DMS153 (cell line): ENCODE data around the gene SLC25A30.
"Not testable (repeated sequence)": the region's sequence is repeated elsewhere in the genome, so short reads cannot be mapped to it uniquely, and the experiment has no call there.

Experiments
- DNase-seq: peaks from one replicate; lab custom pipeline; 2025; lab: John Stamatoyannopoulos, UW

The SLC25A30 gene

DNA sequence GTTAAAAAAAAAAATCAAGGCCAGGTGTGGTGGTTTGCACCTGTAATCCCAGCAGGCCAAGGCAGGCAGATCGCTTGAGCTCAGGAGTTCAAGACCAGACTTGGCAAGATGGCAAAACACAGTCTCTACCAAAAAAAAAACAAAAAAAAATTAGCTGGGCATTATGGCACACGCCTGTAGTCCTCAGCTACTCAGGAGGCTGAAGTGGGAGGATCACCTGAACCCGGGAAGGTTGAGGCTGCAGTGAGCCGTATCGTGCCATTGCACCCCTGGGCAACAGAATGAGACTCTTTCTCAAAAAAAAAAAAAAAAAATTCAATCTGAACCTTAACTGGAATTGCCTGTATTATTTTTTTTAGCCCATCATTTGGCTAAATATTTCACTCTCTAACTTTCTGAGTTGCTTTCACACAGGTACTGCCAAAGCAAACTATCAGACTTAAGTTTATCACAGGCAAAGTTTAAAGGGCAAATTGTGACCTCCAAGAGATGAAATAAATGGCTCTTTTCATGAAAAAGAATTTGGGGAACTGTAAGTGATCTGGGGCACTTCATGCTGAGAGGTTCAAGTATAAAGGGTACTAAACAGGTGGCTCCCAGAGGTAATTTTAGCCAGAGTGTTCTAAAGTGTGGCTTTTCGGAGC is 14.7 kb upstream of the SLC25A30 start:
- DNase-seq = no peak

DNA sequence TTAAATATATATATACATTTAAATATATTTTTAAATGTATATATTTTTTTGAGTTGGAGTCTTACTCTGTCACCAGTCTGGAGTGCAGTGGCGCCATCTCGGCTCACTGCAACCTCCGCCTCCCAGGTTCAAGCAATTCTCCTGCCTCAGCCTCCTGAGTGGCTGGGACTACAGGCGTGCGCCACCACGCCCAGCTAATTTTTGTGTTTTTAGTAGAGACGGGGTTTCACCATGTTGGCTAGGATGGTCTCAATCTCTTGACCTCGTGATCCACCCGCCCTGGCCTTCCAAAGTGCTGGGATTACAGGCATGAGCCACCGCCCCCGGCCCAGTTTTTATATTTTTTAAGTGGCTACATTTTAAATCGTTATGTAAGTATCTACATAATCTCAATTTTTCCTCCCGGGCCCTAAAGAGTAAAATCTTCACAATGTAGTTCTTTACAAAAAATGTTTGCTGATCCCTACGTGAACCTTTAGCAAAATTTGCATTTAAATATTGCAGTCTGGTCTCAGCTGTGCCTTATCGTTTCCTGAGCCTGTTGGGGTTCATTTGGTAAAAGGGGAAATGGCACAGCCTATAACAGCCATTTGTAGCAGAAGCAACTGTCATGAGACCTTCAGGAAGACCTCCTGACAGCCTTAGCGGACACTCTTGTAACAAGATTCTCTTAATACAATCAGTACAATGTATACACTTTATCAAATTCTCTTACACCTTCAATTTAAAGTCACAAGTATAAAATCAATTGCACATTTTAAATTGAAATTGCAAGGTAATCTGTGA is 8.1 kb upstream of the SLC25A30 start:
- DNase-seq = not testable (repeated sequence)

DNA sequence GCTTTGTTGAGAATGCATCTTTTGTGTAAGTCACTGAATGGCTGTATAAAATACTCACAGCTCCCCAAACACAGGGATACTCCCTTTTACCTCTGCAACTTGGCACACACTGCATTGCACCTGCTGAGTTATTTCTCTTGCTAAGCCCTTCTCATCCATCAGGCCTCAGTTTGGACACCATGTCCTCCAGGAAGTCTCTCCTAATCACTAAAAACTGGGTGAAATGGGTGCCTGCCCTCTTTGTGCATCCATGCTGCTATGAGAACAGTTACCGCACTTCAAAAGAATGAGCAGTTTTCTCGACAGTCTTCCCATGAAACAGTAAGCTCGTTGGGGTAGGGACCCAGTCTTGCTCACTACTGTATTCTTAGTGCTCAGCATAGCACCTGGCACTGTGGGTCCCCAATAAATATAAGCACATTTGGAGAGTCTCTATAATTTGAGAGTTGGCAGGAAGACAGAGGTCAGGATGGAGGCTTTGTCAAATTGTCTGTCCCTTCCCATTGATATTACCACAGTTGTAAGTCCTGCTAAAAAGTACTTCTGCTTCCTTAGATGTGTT is 4.6 kb upstream of the SLC25A30 start:
- peak; percentile 7 for DNase-seq

DNA sequence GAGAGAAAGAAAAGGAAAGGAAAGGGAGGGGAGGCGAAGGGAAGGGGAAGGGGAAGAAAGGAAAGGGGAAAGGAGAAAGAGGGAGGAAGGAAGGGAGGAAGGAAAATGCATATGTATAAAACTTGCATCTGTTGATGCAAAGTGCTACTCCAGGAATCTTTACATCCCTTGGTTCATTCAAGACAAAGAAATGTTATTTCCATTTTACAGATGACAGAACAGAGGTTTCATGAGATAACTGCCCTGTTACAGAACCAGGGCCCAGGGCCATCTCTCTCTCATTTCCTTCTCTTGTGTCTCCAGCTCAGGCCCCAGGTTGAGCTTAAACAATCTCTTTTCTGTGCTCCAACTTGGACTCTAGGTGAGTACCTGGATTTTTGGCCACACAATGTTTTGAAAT is 1.8 kb upstream of the SLC25A30 start:
- no peak for DNase-seq

DNA sequence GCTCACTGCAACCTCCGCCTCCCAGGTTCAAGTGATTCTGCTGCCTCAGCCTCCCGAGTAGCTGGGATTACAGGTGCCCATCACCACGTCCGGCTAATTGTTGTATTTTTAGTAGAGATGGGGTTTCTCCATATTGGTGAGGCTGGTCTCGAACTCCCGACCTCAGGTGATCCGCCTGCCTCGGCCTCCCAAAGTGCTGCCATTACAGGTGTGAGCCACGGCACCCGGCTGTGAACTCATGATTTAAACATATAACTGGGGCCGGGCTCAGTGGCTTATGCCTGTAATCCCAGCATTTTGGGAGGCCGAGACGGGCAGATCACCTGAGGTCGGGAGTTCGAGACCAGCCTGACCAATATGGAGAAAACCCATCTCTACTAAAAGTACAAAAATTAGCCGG is 1.2 kb upstream of the SLC25A30 start:
- DNase-seq = not testable (repeated sequence)

DNA sequence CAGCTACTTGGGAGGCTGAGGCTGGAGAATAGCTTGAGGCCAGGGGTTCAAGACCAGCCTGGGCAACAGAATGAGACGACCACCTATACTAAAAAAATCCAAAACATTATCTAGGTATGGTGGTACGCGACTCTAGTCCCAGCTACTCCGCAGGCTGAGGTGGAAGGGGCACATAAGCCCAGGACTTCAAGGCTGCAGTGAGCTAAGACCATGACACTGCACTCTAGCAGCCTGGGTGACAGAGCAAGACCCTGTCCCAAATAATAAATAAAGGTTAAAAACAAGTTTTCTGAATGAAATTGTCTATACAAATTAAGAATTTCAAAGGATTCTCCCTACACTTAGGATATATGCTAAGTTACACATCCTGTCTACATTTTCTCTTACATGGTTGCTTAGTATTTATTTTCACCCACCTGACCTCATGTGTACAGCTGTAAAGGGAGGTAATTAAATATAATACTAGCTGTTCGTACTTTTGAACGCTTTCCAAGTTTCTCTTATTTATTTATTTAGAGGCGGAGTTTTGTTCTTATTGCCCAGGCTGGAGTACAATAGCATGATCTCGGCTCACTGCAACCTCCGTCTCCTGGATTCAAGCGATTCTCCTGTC is 1.6 kb downstream of the SLC25A30 start:
- DNase-seq = peak; percentile 32

DNA sequence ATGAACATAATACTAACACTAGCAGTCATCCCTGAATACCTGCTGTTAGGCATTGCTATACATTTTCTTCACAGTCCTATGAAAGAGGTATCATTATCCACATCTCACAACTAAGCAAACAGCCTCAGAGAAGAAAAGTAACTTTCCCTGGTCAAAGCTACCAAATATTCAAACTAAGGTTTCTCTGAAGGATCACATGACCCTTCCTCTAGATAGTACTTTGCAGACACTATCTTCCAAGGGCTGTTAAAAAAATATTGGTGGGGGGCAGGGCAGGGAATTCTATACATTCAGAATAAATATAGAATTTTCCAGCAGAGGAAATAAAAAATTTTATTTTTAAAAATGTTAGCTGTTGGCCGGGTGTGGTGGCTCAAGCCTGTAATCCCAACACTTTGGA is 3.1 kb downstream of the SLC25A30 start:
- no peak for DNase-seq

DNA sequence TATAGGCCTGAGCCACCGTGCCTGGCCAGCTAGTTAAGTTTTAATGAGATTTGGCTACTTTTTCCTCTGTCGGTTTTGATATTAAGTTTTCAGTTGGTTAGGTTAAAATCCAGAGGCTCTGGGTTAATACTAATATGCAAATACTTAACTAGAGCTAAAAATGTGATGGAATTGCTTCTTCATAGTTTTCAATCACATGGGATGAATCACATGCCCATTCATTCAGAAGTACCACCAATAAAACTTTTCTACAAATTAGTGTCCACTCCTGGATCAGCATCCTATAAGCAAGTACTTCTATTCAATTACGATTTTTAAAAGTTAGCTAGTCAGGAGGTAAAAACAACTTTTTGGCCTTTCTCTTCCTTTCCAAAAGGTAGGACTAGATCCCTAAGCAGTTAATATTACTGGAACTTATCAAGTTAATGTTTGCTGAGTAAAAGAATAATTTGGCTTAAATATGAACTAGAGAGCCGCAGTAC is 4.3 kb downstream of the SLC25A30 start:
- DNase-seq = no peak

DNA sequence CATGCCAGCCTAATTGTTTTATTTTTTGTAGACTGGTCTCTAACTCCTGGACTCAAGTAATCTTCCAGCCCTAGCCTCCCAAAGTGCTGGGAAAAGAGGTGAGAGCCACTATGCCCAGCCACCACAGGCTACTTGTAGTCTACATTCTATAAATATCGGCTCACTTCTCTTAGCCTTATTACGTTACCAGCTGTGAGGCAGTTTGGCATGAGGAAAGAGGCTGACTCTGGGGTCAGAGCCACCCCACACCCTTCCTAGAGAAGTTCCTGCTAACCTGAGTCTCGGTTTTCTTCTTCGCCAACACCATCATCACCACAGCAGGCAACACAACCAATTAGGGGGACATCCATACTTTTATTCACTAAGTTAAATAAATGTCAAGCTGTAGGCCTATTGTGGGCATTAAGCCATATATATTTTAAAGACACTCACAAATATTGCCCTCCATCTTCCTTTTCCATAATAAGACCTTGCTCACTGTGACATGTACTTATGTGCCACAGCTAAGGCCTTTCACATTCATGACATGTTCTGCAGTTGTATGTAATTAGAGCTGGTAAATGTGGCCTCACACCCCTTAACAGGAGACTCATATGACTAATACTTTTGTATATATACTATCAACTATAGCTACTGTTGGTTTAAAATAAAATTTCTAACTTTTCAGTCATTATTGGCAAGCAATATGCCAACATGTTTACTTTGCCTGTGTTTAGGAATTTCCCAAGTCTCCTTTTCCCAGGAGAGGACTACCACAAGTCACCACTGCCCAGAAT is 5.7 kb downstream of the SLC25A30 start:
- no peak for DNase-seq

DNA sequence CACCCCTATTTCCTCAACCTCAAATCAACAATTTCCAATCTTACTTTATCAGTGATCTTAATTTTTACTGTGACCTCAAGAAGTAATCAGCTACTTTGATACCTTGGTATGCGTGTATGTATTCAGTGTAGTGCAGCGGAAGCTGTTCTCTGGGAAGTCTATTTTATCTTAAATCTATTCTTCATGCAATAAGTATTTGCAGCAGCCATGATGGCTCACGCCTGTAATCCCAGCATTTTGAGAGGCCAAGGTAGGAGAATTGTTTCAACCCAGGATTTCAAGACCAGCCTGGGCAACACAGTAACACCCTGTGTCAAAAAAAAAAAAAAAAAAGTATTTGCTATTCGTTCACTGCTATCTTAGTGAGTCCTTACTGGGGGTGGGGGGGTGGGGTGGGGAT is 6.5 kb downstream of the SLC25A30 start:
- no peak for DNase-seq

DNA sequence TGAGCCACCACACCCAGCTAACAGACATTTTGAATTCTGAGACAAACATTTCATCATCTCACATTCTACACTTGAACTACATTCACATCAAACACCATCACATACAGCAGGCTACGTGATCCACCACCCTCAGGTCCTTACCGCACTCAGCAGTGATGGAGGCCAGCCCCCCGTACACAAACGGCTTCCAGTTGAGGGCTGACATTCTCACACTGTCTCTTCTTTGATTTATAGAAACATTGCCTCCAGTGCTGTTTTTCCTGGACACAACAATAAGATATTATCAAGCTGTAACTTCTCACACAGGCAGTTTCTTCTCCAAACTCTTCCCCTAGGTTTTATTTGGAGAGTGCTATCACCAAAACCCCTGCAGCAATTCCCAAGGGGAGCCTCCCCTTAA is 7.0 kb downstream of the SLC25A30 start:
- DNase-seq = no peak

DNA sequence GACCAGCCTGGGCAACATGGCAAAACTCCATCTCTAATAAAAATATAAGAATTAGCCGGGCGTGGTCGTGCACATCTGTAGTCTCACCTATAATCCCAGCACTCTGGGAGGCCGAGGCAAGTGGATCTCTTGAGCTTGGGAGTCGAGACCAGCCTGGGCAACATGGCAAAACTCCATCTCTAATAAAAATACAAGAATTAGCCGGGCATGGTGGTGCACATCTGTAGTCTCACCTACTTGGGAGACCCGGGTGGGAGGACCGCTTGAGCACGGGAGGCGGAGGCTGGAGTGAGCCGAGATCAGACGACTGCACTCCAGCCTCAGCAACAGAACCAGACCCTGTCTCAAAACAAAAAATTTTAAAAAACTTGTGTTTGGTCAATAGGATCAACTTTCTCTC is 7.7 kb downstream of the SLC25A30 start:
- no peak for DNase-seq

DNA sequence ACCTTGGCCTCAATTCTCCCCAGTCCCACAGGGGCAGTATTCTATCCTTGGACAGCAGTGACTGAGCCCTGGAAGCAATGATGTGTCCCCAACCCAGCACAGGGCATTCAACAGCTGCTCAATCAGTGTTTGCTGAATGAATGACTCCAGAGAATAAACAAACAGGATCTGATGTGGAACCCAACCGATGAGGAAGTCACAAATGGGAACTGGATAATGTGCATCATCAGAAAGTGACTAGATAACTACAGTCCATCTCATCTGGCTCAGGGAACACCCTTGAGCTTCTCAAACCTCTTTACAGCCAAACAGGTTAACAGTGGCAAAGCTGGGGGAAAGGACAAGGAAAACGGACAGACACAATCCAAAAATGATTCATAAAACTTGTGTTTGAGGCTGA is 8.2 kb downstream of the SLC25A30 start:
- peak; percentile 3 for DNase-seq

DNA sequence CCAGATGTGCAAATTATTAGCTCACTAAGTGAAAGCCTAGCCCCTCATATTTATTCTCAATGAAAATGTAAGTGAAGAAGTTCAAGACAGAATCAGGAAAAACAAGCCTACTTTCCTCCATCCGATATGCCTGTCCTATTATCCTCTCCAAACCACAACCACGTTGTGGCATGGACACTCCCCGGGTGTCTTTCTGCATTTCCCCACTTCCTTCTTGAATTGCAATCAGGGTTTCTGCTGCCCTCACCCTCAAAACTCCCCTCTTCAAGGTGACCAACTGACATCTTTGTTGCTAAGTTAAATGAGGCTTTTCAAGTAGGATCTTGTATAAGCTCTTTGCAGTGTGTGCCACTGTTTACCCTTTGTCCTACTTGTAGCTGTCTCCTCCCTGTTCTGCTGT is 11.8 kb downstream of the SLC25A30 start:
- DNase-seq = no peak

DNA sequence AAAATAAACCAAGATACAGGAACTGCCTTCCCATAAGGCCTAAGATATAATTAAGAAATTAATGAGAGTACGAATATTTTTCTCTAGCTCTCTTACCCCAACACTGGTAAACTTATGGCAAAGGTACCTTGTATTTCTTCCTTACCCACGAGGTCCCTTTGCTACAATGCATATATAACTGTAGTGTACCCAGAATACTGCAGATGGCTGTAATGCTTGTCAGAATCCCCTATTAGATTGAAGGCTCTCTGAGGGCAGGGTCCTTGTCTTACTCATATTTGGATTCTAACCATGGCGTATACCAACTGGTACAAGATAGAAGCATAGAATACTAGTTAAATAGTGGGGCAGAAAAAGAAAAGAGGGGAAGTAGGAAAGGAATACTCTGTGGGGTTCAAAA is 15.1 kb downstream of the SLC25A30 start:
- no peak for DNase-seq

DNA sequence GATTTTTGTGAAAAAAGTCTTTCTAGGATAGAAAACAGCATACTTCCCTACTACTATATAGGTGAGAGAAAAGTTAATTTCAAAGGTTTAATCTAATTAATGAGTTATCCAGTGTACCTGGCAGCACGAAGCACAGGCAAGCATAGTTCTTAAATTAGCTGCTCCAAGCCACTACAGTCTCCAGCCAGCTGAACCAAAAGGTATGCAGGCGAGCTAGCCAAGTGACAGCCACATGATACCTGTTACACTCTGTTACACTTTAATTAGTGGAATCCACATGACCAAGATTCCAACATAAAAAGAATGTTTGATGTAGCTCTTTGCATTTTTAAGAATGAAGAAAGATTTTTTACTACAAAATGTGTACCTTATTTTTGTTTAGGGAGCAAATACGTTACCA is 15.5 kb downstream of the SLC25A30 start:
- DNase-seq = no peak

DNA sequence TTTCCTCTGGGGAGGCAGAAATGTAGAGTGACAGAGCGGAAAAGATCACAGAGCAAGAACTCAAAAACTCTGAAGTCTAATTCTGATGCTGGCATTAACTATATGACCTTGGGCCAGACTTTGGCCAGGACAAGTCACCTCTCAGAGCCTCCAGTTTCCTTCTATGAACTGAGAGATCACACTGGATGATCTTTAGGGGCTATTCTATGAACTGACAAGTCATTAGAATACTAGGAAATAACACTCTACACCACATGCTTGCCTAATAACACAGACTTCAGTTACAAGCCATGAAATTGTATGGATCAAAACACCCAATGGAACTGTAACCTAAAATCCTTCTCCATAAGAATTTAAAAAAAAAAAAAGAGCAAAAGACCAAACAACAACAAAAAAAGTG is 16.9 kb downstream of the SLC25A30 start:
- DNase-seq = no peak

DNA sequence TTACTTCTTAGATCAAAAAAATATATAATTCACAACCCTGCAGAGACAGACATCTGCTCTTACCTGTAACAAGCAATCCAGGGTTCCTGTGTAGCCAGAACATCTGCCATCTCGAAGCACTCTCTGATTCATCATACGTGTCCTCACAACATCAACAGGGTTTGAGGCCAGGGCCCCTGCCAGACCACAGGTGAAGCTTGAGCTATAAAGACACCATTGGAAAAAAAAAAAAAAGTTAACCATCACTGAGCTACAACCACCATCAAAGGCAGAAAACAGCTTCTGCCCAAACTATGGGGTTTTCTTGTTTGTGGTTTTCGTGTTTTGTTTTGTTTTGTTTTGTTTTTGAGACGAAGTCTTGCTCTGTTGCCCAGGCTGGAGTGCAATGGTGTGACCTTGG is 19.3 kb downstream of the SLC25A30 start:
- DNase-seq = no peak

DNA sequence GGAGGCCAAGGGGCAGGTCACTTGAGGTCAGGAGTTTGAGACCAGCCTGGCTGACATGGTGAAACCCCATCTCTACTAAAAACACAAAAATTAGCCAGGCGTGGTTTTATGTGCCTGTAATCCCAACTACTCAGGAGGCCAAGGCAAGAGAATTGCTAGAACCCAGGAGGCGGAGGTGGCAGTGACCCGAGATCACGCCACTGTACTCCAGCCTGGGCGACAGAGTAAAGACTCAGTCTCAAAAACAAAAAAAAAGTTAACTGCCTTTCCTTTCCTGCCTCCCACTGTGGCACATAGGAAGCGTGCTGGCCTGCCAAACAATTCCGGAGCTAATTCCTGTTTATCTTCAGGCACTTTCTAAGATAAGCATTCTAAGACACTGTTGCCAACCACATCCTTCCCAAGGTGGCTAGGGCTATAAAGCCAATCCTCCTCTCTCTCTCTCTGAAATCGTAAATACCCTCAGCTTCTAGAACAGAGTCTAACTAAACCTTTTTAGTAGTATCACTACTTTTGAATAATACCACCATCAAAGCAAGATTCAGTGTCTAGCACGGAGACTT is 21.6 kb downstream of the SLC25A30 start:
- no peak for DNase-seq

DNA sequence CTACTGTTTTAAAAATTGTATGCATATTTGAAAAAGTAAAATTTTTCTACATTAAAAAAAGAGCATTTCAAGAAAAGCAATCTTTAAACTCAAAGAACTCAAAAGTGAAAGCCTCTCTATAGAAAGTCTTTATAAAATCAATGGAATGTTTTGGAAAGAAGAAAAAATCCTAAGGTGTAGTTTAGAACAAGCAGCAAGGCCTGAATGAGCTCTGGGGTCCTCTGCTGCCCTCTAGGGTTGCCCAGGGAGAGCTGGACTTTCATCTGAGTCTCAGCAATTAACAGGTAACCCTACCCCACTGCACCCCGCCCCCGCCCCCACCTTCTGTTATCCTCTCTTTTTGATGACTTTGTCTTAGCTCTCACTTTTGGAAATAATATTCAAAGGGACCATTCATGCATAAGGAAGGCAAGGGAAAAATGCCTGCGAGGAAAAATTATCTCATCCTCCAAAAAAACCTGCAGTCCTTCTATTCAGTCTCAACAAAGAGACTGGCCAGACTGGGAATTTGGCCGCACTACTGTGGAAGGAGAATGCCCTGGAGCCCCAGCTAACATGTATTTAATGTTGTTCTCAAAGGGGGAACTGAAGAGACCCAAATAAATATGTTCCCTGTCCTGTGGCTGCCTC is 24.1 kb downstream of the SLC25A30 start:
- peak; percentile 21 for DNase-seq

DNA sequence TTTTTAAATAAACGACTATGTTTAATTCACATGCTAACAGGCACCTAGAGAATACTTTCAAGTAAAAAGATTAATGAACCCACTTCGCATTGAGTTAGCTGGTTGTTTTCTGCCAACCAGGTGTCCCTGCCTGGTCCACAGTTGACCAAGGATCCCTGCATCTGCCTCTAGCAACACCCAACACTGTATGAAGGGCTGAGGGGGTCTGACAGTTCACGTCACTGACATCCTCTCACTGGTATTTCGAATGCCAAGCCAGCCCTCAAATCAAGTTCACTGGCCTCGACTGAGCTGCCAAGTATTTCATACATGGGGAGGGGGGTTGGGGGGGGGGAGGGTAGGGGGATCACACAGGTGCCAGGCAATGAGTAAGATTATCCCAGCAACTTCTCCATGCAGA is 25.4 kb downstream of the SLC25A30 start:
- DNase-seq = no peak
